HepG2 (cell line): ENCODE data around the gene SPON1. TPM values are rescaled to one million over a fixed set of nuclear protein-coding genes. Genes with fewer than 3 reads are reported as not detected.

Experiments used
- ATAC-seq: fragments of 200-7000 bp; cut with Tn5 transposase; 3 replicates; pipeline ENCODE4 v1.9.1; 2020; ENCODE audit warnings: mild to moderate bottlenecking, moderate library complexity
- BruUV-seq: library from RNA; stranded (reverse); fragments of 400-500 nt; replicated peaks from 2 replicates; lab custom pipeline; 2021; lab: Mats Ljungman, UMichigan
- CTCF ChIA-PET: fragments of 300-600 bp; formaldehyde crosslinking; extraction: SDS; loops from one replicate; lab custom pipeline; 2021; ENCODE audit warnings: low total read pairs, inconsistent platforms, low intra/inter-chr PET ratio; lab: Yijun Ruan, JAX
- POLR2A ChIA-PET: fragments of 350-600 bp; sonication (Branson Sonifier 250); formaldehyde crosslinking; loops from one replicate; lab custom pipeline; 2020; ENCODE audit warnings: antibody characterized with exemption, inconsistent platforms; lab: Yijun Ruan, JAX
- DNase-seq: peaks from one replicate; pipeline ENCODE4 v3.0.0-alpha.2; 2015; ENCODE audit warnings: low spot score
- FAIRE-seq: peaks from 3 replicates; lab custom pipeline; 2011; peaks lifted over from hg19 to GRCh38; lab: Jason Lieb, UNC
- H2AFZ ChIP-seq: one replicate; pipeline ENCODE4 v1.6.1; 2011; ENCODE audit warnings: low read length, inconsistent platforms
- H3K27ac ChIP-seq: fragments of 300-600 bp; 3 replicates; pipeline ENCODE4 v1.8.0; 2011; ENCODE audit warnings: mixed run types, mild to moderate bottlenecking, mixed read lengths, low read length, inconsistent platforms; ENCODE audit not compliant: insufficient read depth; ENCODE audit errors: extremely low read length
- H3K27me3 ChIP-seq, 2 experiments: fragments of 200-600 bp in 1 of 2; 2 replicates in 1 of 2; 3 replicates in 1 of 2; pipeline versions ENCODE4 v1.6.0 to v1.8.0; 2011; ENCODE audit warnings: low read length in 2 of 2, mild to moderate bottlenecking in 2 of 2, moderate library complexity in 2 of 2, inconsistent platforms in 1 of 2; ENCODE audit not compliant: insufficient read depth in 2 of 2, control insufficient read depth in 1 of 2
- H3K36me3 ChIP-seq, 2 experiments: fragments of 200-600 bp in 1 of 2; replicated peaks in 1 of 2; 2 replicates in 1 of 2; 3 replicates in 1 of 2; pipeline versions ENCODE4 v1.5.1 to v1.8.0; 2011; ENCODE audit warnings: low read length in 2 of 2, inconsistent platforms in 1 of 2; ENCODE audit not compliant: insufficient read depth in 2 of 2, control insufficient read depth in 1 of 2
- H3K4me1 ChIP-seq: 2 replicates; pipeline ENCODE4 v1.5.1; 2012; ENCODE audit warnings: low read length, inconsistent platforms; ENCODE audit not compliant: insufficient read depth
- H3K4me2 ChIP-seq: 2 replicates; pipeline ENCODE4 v1.6.0; 2011; ENCODE audit warnings: low read depth, low read length, inconsistent platforms
- H3K4me3 ChIP-seq, 3 experiments: fragments of 200-600 bp in 1 of 3; sonication (generic), shearing (Covaris generic) in 1 of 3; replicated peaks in 1 of 3; 2 replicates each; pipeline ENCODE4 v1.5.1; 2011 to 2016; ENCODE audit warnings: low read length in 3 of 3, inconsistent platforms in 2 of 3, low read depth in 2 of 3, mild to moderate bottlenecking in 2 of 3, control low read depth in 1 of 3, mixed read lengths in 1 of 3; ENCODE audit not compliant: insufficient read depth in 1 of 3
- H3K79me2 ChIP-seq: one replicate; pipeline ENCODE4 v1.6.1; 2011; ENCODE audit warnings: low read length, inconsistent platforms; ENCODE audit not compliant: insufficient read depth
- H3K9ac ChIP-seq: 2 replicates; pipeline ENCODE4 v1.6.0; 2011; ENCODE audit warnings: mild to moderate bottlenecking, low read depth, low read length, inconsistent platforms; ENCODE audit not compliant: insufficient read depth
- H3K9me3 ChIP-seq: 2 replicates; pipeline ENCODE4 v1.5.1; 2012; ENCODE audit warnings: mild to moderate bottlenecking, low read length
- H4K20me1 ChIP-seq: 2 replicates; pipeline ENCODE4 v1.6.0; 2011; ENCODE audit warnings: inconsistent platforms, mild to moderate bottlenecking, low read length, moderate library complexity; ENCODE audit not compliant: insufficient read depth
- FOSL2 ChIP-seq: sonication (generic); formaldehyde crosslinking; IDR thresholded peaks from 2 replicates; pipeline ENCODE4 v1.4.0; 2020; ENCODE audit warnings: missing genetic modification reagents
- KAT8 ChIP-seq: IDR thresholded peaks from 2 replicates; pipeline ENCODE4 v1.6.1; 2016; ENCODE audit warnings: missing genetic modification reagents, missing compliant biosample characterization
- MATR3 ChIP-seq: sonication (generic); formaldehyde crosslinking; IDR thresholded peaks from 2 replicates; pipeline ENCODE4 v1.4.0; 2020; ENCODE audit warnings: missing genetic modification reagents
- RFXAP ChIP-seq: sonication (generic); formaldehyde crosslinking; IDR thresholded peaks from 2 replicates; pipeline ENCODE4 v1.4.0; 2020; ENCODE audit warnings: missing genetic modification reagents, borderline replicate concordance
- SNAI1 ChIP-seq: sonication (generic); formaldehyde crosslinking; IDR thresholded peaks from 2 replicates; pipeline ENCODE4 v1.5.0; 2020; ENCODE audit warnings: mild to moderate bottlenecking, missing genetic modification reagents, borderline replicate concordance
- USF2 ChIP-seq, 2 experiments: sonication (generic) in 1 of 2; formaldehyde crosslinking in 1 of 2; IDR thresholded peaks; 2 replicates each; pipeline versions ENCODE4 v1.5.1 to v1.6.1; 2011 to 2020; ENCODE audit warnings: borderline replicate concordance in 1 of 2, low read depth in 1 of 2, low read length in 1 of 2, mild to moderate bottlenecking in 1 of 2, missing genetic modification reagents in 1 of 2, moderate library complexity in 1 of 2
- ZNF687 ChIP-seq: sonication (generic); formaldehyde crosslinking; IDR thresholded peaks from 2 replicates; pipeline ENCODE4 v1.5.1; 2020; ENCODE audit warnings: mild to moderate bottlenecking, missing genetic modification reagents, moderate library complexity
- WGBS: methylation state at CpG from one replicate; pipeline ENCODE4 v1.1.6; 2017; ENCODE audit warnings: low lambda C conversion rate; 5-methylcytosine and 5-hydroxymethylcytosine counted together
- in situ Hi-C: cut with HindIII; loops from 2 replicates; pipeline ENCODE4 v1.10.0; 2017; ENCODE audit warnings: low pct_unique_long_range_greater_than_20kb; ENCODE audit not compliant: extremely low pct_ligation_motif_present
- intact Hi-C: fragments of 100-400 bp; cut with micrococcal nuclease; formaldehyde crosslinking; loops from one replicate; pipeline ENCODE4 v1.10.0; 2022; ENCODE audit not compliant: unreplicated experiment
- polyA plus RNA-seq, 8 experiments: library from polyadenylated mRNA; depleted of rRNA in 3 of 8; stranded (reverse) in 7 of 8; unstranded in 1 of 8; fragments of >200 nt; fragmentation: Illumina TruSeq in 4 of 8; extraction: Trizol in 4 of 8; gene quantifications; 2 replicates each; pipeline versions ENCODE4 v1.2.1 to v1.2.3, GENCODE V29; 2011 to 2016; ENCODE audit warnings: low read depth in 4 of 8, missing spikeins in 1 of 8, mixed read lengths in 1 of 8; ENCODE audit not compliant: insufficient read depth in 1 of 8
- total RNA-seq, 5 experiments: library from RNA; depleted of rRNA; stranded (reverse); fragments of >200 nt; fragmentation: Illumina TruSeq; extraction: Trizol; gene quantifications; 2 replicates each; pipeline ENCODE4 v1.2.3, GENCODE V29; 2016; ENCODE audit warnings: low read depth in 1 of 5

Gene SPON1
- total and polyA plus RNA-seq, 2 of the 13 experiments (the other 11 are each of a cell fraction or from before 2014, with no cell fraction given): not detected

DNA sequence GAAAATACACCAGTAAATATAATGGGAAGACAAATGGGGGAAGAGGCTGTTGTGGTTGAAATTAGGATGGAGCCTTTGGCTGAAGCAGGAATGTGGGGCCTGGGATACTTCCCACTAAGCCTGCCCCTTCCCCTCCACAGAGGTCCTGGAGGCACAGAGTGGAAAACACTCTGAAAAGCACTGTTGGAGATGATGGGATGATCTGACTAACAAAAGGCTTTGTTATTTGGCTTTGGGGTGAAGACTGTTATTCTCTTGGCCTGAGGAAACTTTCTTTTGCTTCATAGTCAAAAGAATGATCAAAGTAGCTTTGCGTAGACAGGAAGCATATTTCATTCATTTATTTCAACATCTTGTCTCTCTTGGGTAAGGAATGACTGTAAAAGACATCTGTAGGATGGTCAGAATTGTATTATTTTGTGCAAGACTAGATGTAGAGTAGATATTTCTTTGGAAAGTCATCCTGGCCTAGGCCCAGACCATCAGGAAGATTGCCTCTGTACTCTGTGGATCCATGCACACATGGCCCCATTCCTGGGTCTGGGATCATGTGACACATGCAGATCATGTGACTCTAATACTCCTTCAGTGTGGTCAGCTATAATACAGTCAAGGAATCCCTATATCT, 111.4 kb downstream of the SPON1 start:
- no peaks in the 10 kb centered on the region for H3K27me3 ChIP-seq
- peak; percentile 48; the same call in 1 of the 2 replicates for TF ChIP-seq USF2 (IDR thresholded peaks at IDR 0.05; ENCODE audit: low read depth, low read length)
- no peak for TF ChIP-seq USF2 (CRISPR knock-in tag; IDR thresholded peaks at IDR 0.05; ENCODE audit: borderline replicate concordance)
- no peak for TF ChIP-seq MATR3
- TF ChIP-seq, all 625 proteins: peak for 1
- DNase-seq (no peak), ATAC-seq (no peak), FAIRE-seq (no peak)
- H4K20me1 ChIP-seq: no peaks in the 10 kb centered on the region
- intact Hi-C loops (no loop called here), in situ Hi-C loops (no loop called here)
- H3K4me2 ChIP-seq: no peak overlapping the region
- no peaks in the 10 kb centered on the region for H3K9me3 ChIP-seq
- POLR2A ChIA-PET: no interaction called here
- no peaks in the 10 kb centered on the region for H3K36me3 ChIP-seq
- H3K4me1 ChIP-seq: no peaks in the 10 kb centered on the region
- no peak overlapping the region for H3K4me3 ChIP-seq
- BruUV-seq: no TSS peak
- no peak overlapping the region for H3K9ac ChIP-seq
- no peak overlapping the region for H2AFZ ChIP-seq
- H3K27ac ChIP-seq: no peak overlapping the region
- WGBS: 95% methylated on average over 1 of the region's 1 CpG
- H3K79me2 ChIP-seq: no peaks in the 10 kb centered on the region
- CTCF ChIA-PET: no interaction called here

DNA sequence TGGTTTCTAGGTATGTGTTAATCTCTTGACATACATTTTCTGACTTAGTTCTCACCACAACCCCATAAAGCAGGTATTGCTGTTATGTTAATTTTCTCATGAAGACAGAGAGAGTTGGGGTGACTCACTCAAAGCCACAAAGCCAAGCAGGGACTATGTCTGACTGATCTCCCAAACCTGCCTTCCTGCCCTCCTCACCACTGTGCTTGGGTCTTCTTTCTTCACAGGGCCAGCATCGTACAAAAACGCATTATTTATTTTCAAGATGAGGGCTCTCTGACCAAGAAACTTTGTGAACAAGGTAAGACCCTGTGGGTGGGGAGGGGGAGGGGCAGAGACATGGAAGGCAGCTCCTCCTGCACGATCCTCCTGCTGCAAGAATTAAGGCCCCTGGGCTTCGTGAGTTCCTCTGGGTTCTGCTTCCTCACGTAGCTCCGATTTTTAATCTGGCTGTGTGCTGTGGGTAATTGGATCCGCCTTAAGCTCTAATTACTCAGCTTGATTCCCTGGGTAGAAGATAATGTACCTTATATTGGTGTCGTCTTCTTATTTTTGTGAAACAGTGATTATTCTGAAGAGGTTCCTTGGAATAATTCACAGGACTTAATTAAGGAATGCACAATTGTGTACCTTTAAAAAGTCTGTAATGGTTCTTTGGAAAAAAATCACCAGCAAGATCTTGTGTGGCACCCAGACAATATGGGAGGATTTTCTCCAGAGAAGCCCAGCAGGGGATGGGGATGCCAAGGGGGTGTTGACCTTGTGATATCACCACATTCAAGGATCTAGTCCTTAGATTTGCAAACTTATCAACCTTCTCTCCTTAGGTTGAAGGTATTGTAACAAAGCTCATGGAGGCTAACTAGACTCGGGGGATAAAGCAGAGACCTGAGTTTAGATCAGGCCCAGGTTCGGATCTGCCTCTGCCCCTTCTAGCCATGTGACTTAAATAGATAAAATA, 112.9 kb downstream of the SPON1 start:
- no peak overlapping the region for H3K4me3 ChIP-seq
- ATAC-seq: no peak
- H3K79me2 ChIP-seq: no peaks in the 10 kb centered on the region
- 1% methylated on average over 10 of the region's 10 CpGs for WGBS
- in situ Hi-C loops: no loop called here
- FAIRE-seq: no peak
- CTCF ChIA-PET: no interaction called here
- no peak overlapping the region for H3K4me2 ChIP-seq
- DNase-seq: no peak
- no peak overlapping the region for H3K9ac ChIP-seq
- no peak overlapping the region for H3K27ac ChIP-seq
- POLR2A ChIA-PET: no interaction called here
- no peaks in the 10 kb centered on the region for H3K27me3 ChIP-seq
- intact Hi-C loops: no loop called here
- H3K4me1 ChIP-seq: no peaks in the 10 kb centered on the region
- no peaks in the 10 kb centered on the region for H4K20me1 ChIP-seq
- BruUV-seq: no TSS peak
- H2AFZ ChIP-seq: no peak overlapping the region
- H3K36me3 ChIP-seq: no peaks in the 10 kb centered on the region
- no peaks in the 10 kb centered on the region for H3K9me3 ChIP-seq
- TF ChIP-seq RFXAP (no peak), ZNF687 (CRISPR knock-in tag) (no peak), FOSL2 (CRISPR knock-in tag) (no peak), SNAI1 (CRISPR knock-in tag) (no peak), KAT8 (CRISPR knock-in tag) (no peak)
